HCT116 (cell line): Measurements from ENCODE around the gene SLBP. TPM values are rescaled to one million over a fixed set of nuclear protein-coding genes. Genes with fewer than 3 reads are reported as not detected.

ENCODE experiments used
- ATAC-seq: fragments of 200-7000 bp; cut with Tn5 transposase; 2 replicates; pipeline ENCODE4 v1.9.1; 2020; ENCODE audit warnings: mild to moderate bottlenecking, moderate library complexity
- BruUV-seq: library from RNA; stranded (reverse); fragments of 400-500 nt; replicated peaks from 2 replicates; lab custom pipeline; 2021; lab: Mats Ljungman, UMichigan
- CTCF ChIA-PET: fragments of 300-600 bp; sonication (Branson Sonifier 250); formaldehyde crosslinking; loops from one replicate; lab custom pipeline; 2021; ENCODE audit warnings: antibody characterized with exemption; lab: Charles Lee
- POLR2A ChIA-PET: fragments of 300-600, 350-600 bp; sonication (Branson Sonifier 250); formaldehyde crosslinking; loops from one replicate; lab custom pipeline; 2021; ENCODE audit warnings: antibody characterized with exemption; lab: Charles Lee
- RAD21 ChIA-PET, 2 experiments: fragments of 300-600 bp; sonication (Branson Sonifier 250); formaldehyde crosslinking; loops; one replicate each; lab custom pipeline; 2023; ENCODE audit warnings: low total read pairs in 2 of 2; ENCODE audit not compliant: uncharacterized antibody in 2 of 2, unreplicated experiment in 2 of 2, low non-redundant PET in 1 of 2; lab: Charles Lee
- DNase-seq: peaks from one replicate; pipeline ENCODE4 v3.0.0-alpha.2; 2010; ENCODE audit warnings: low read depth, low spot score
- H2AFZ ChIP-seq: fragments of 200-600 bp; shearing (Covaris generic), sonication (generic); 2 replicates; pipeline ENCODE4 v1.6.1; 2017; ENCODE audit warnings: low read depth, mixed run types, mixed read lengths, antibody characterized with exemption, low read length; ENCODE audit not compliant: poor library complexity, severe bottlenecking
- H3K27ac ChIP-seq: 2 replicates; pipeline ENCODE4 v1.5.1; 2012; ENCODE audit warnings: low read depth, low read length
- H3K27me3 ChIP-seq: fragments of 200-600 bp; sonication (generic); 2 replicates; pipeline ENCODE4 v1.6.1; 2016; ENCODE audit warnings: mixed run types, low read length, mixed read lengths; ENCODE audit not compliant: insufficient read depth
- H3K36me3 ChIP-seq, 2 experiments: fragments of 200-500 bp in 1 of 2; fragments of 200-600 bp in 1 of 2; sonication (Bioruptor generic) in 1 of 2; sonication (generic) in 1 of 2; 2 replicates each; pipeline versions ENCODE4 v1.5.1 to v1.6.1; 2014 to 2016; ENCODE audit warnings: low read length in 2 of 2, inconsistent platforms in 1 of 2, mixed read lengths in 1 of 2, mixed run types in 1 of 2; ENCODE audit not compliant: insufficient read depth in 2 of 2, control insufficient read depth in 1 of 2
- H3K4me1 ChIP-seq, 2 experiments: fragments of 200-600 bp in 1 of 2; sonication (generic) in 1 of 2; 2 replicates each; pipeline versions ENCODE4 v1.5.1 to v1.6.1; 2012 to 2017; ENCODE audit warnings: low read length in 2 of 2, inconsistent platforms in 1 of 2, mild to moderate bottlenecking in 1 of 2, mixed read lengths in 1 of 2, mixed run types in 1 of 2, moderate library complexity in 1 of 2; ENCODE audit not compliant: insufficient read depth in 2 of 2, control insufficient read depth in 1 of 2
- H3K4me2 ChIP-seq: fragments of 200-600 bp; sonication (generic); 2 replicates; pipeline ENCODE4 v1.6.1; 2017; ENCODE audit warnings: mixed run types, low read length, mixed read lengths
- H3K4me3 ChIP-seq, 2 experiments: fragments of 200-600 bp in 1 of 2; sonication (generic) in 1 of 2; replicated peaks in 1 of 2; 2 replicates each; pipeline ENCODE4 v1.5.1; 2011 to 2016; ENCODE audit warnings: low read length in 2 of 2, control low read depth in 1 of 2, low read depth in 1 of 2, mild to moderate bottlenecking in 1 of 2, mixed read lengths in 1 of 2, mixed run types in 1 of 2
- H3K79me2 ChIP-seq: fragments of 200-600 bp; sonication (generic); 2 replicates; pipeline ENCODE4 v1.6.1; 2017; ENCODE audit warnings: mild to moderate bottlenecking, mixed run types, low read length, moderate library complexity, mixed read lengths; ENCODE audit not compliant: insufficient read depth
- H3K9ac ChIP-seq: fragments of 200-600 bp; sonication (generic); 2 replicates; pipeline ENCODE4 v1.6.1; 2016; ENCODE audit warnings: low read length, mixed read lengths
- H3K9me2 ChIP-seq: fragments of 200-600 bp; sonication (generic), shearing (Covaris generic); 2 replicates; pipeline ENCODE4 v1.6.1; 2017; ENCODE audit warnings: mixed run types, mild to moderate bottlenecking, moderate library complexity; ENCODE audit not compliant: insufficient read depth
- H3K9me3 ChIP-seq, 2 experiments: fragments of 200-500 bp in 1 of 2; fragments of 200-600 bp in 1 of 2; sonication (Bioruptor generic) in 1 of 2; sonication (generic) in 1 of 2; 2 replicates each; pipeline ENCODE4 v1.6.1; 2014 to 2017; ENCODE audit warnings: low read length in 2 of 2, mixed read lengths in 2 of 2, inconsistent platforms in 1 of 2, low read depth in 1 of 2, mild to moderate bottlenecking in 1 of 2, mixed run types in 1 of 2, moderate library complexity in 1 of 2; ENCODE audit not compliant: control insufficient read depth in 1 of 2, insufficient read depth in 1 of 2
- H4K20me1 ChIP-seq: fragments of 200-600 bp; sonication (generic), shearing (Covaris generic); 2 replicates; pipeline ENCODE4 v1.6.1; 2017; ENCODE audit warnings: mixed run types, mild to moderate bottlenecking, moderate library complexity; ENCODE audit not compliant: insufficient read depth
- CBX3 ChIP-seq: IDR thresholded peaks from 2 replicates; pipeline ENCODE4 v1.6.1; 2012; ENCODE audit warnings: low read depth
- CTCF ChIP-seq, 3 experiments: fragments of 200-600 bp in 1 of 3; sonication (generic) in 1 of 3; IDR thresholded peaks in 2 of 3; conservative IDR thresholded peaks in 1 of 3; 2 replicates each; pipeline ENCODE4 v1.5.1; 2012 to 2017; ENCODE audit warnings: low read depth in 2 of 3, low read length in 2 of 3, antibody characterized with exemption in 1 of 3, borderline replicate concordance in 1 of 3, control low read depth in 1 of 3, mild to moderate bottlenecking in 1 of 3, mixed read lengths in 1 of 3, mixed run types in 1 of 3, moderate library complexity in 1 of 3; ENCODE audit not compliant: insufficient read depth in 1 of 3
- EGR1 ChIP-seq: IDR thresholded peaks from 2 replicates; pipeline ENCODE4 v1.6.1; 2012; ENCODE audit warnings: low read depth
- EZH2 ChIP-seq: fragments of 200-600 bp; sonication (generic); IDR thresholded peaks from 2 replicates; pipeline ENCODE4 v1.6.1; 2017; ENCODE audit warnings: antibody characterized with exemption, mixed run types
- EZH2phosphoT487 ChIP-seq: fragments of 200-600 bp; IDR thresholded peaks from 2 replicates; pipeline ENCODE4 v1.6.1; 2018; ENCODE audit warnings: antibody characterized with exemption, borderline replicate concordance
- FOSL1 ChIP-seq: IDR thresholded peaks from 2 replicates; pipeline ENCODE4 v1.6.1; 2012; ENCODE audit warnings: low read depth
- JUND ChIP-seq: IDR thresholded peaks from 2 replicates; pipeline ENCODE4 v1.6.1; 2012
- POLR2A ChIP-seq: IDR thresholded peaks from 2 replicates; pipeline ENCODE4 v1.7.0; 2011; ENCODE audit warnings: borderline replicate concordance; ENCODE audit not compliant: insufficient read depth, insufficient read length; ENCODE audit errors: extremely low read depth
- POLR2AphosphoS5 ChIP-seq: IDR thresholded peaks from 2 replicates; pipeline ENCODE4 v1.6.1; 2011; ENCODE audit warnings: mild to moderate bottlenecking, low read depth, low read length, moderate library complexity
- RAD21 ChIP-seq: IDR thresholded peaks from 2 replicates; pipeline ENCODE4 v1.6.1; 2012; ENCODE audit warnings: low read depth, mild to moderate bottlenecking
- SP1 ChIP-seq: IDR thresholded peaks from 2 replicates; pipeline ENCODE4 v1.6.1; 2012; ENCODE audit warnings: low read depth
- SRF ChIP-seq: IDR thresholded peaks from 2 replicates; pipeline ENCODE4 v1.6.1; 2012; ENCODE audit warnings: low read depth
- YY1 ChIP-seq: IDR thresholded peaks from 2 replicates; pipeline ENCODE4 v1.6.1; 2011; ENCODE audit warnings: low read length, low read depth, moderate library complexity, mild to moderate bottlenecking; ENCODE audit not compliant: insufficient replicate concordance; ENCODE audit errors: extremely low read depth
- intact Hi-C: fragments of 100-400 bp; cut with micrococcal nuclease; formaldehyde crosslinking; loops from 2 replicates; pipeline ENCODE4 v1.10.0; 2022
- total RNA-seq: library from RNA; stranded (reverse); gene quantifications from one replicate; pipeline ENCODE4 v1.2.1, GENCODE V29; 2021; ENCODE audit not compliant: unreplicated experiment

SLBP gene
- total RNA-seq, 1 experiment from 2014 or later: 101 TPM

- Histone ChIP-seq H3K4me2 (no peak overlapping the region), H3K36me3 (no peaks in the 10 kb centered on the region), H3K9me3 (no peaks in the 10 kb centered on the region), H3K27me3 (no peaks in the 10 kb centered on the region), H3K9ac (no peak overlapping the region), H2AFZ (no peak overlapping the region), H3K4me1 (peaks cover 0 to 15% of the 10 kb centered on the region in 2 experiments; a peak in 1 of 4 replicates), H3K9me2 (no peaks in the 10 kb centered on the region), H4K20me1 (no peaks in the 10 kb centered on the region), H3K27ac (no peak overlapping the region), H3K4me3 (no peak overlapping the region)
- intact Hi-C loops: no loop called here
- BruUV-seq: no TSS peak
- POLR2A ChIA-PET: no interaction called here
- RAD21 ChIA-PET: no interaction called here
- no peak for DNase-seq
- CTCF ChIA-PET: interaction anchor here (1.3 kb wide), 1 partner anchor 56 kb away, joined by 3 read pairs; no protein-coding TSS in a partner anchor
- no peak for TF ChIP-seq CBX3
- no peak for TF ChIP-seq POLR2A
- TF ChIP-seq JUND: no peak
- TF ChIP-seq SP1: no peak
- TF ChIP-seq CTCF (IDR thresholded peaks at IDR 0.05 in 2 of 3, conservative IDR thresholded peaks at IDR 0.05 in 1 of 3; ENCODE audit: borderline replicate concordance in 1 of 3, insufficient read depth in 1 of 3, low read depth in 2 of 3, low read length in 2 of 3): no peak
- no peak for TF ChIP-seq POLR2AphosphoS5
- TF ChIP-seq, all 23 proteins: peak for 0
- ATAC-seq: no peak
- no peaks in the 10 kb centered on the region for H3K79me2 ChIP-seq
Observed at GRCh38 chr4:1752284-1753041, 40.3 kb upstream of the SLBP start.

DNA sequence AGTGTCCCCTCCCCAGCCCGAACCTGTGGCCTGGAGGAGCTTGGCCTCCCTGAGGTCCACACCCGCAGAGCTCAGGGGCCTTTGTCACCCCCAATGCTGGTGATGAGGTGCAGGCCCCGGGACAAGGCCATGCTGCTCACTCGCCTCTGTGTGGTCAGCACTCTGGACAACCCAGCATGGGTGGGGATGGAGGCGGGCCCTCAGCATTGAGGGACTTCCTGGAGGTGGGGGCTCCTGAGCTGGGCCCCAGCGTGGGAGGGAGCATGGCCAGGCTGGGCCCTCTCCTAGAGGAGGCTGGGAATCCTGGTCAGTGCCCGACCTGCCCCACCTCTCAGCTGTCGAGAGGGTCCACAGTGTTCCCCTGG is 39.8 kb upstream of the SLBP start:
- DNase-seq: no peak
- no peaks in the 10 kb centered on the region for H3K27me3 ChIP-seq
- H3K9me3 ChIP-seq: no peaks in the 10 kb centered on the region
- RAD21 ChIA-PET: no interaction called here
- H3K9ac ChIP-seq: no peak overlapping the region
- ATAC-seq: no peak
- POLR2A ChIA-PET: no interaction called here
- H3K27ac ChIP-seq: no peak overlapping the region
- no peaks in the 10 kb centered on the region for H3K79me2 ChIP-seq
- H2AFZ ChIP-seq: no peak overlapping the region
- H3K36me3 ChIP-seq: no peaks in the 10 kb centered on the region
- peaks cover 0 to 15% of the 10 kb centered on the region in 2 experiments; a peak in 1 of 4 replicates for H3K4me1 ChIP-seq
- no peak overlapping the region for H3K4me2 ChIP-seq
- no TSS peak for BruUV-seq
- H3K4me3 ChIP-seq: no peak overlapping the region
- no peaks in the 10 kb centered on the region for H4K20me1 ChIP-seq
- intact Hi-C loops: no loop called here
- no peaks in the 10 kb centered on the region for H3K9me2 ChIP-seq
- CTCF ChIA-PET: interaction anchor here (1.3 kb wide), 1 partner anchor 57 kb away, joined by 3 read pairs; no protein-coding TSS in a partner anchor
- TF ChIP-seq EZH2phosphoT487 (no peak), EGR1 (no peak), POLR2AphosphoS5 (no peak), CTCF (IDR thresholded peaks at IDR 0.05 in 2 of 3, conservative IDR thresholded peaks at IDR 0.05 in 1 of 3; ENCODE audit: borderline replicate concordance in 1 of 3, insufficient read depth in 1 of 3, low read depth in 2 of 3, low read length in 2 of 3) (no peak), YY1 (no peak), RAD21 (no peak), FOSL1 (no peak), EZH2 (no peak), SRF (no peak)
